KOPT-K1 (cell line): ENCODE data around the gene SORCS2.

Experiments used
- H3K27ac ChIP-seq: fragments of 200-600 bp; sonication (generic); 2 replicates; pipeline ENCODE4 v1.5.1; 2016; ENCODE audit warnings: antibody characterized with exemption, mild to moderate bottlenecking, low read depth, low read length; ENCODE audit not compliant: poor library complexity, severe bottlenecking
- H3K36me3 ChIP-seq: fragments of 200-600 bp; sonication (generic); 2 replicates; pipeline ENCODE4 v1.5.1; 2017; ENCODE audit warnings: antibody characterized with exemption, mild to moderate bottlenecking, low read length, moderate library complexity; ENCODE audit not compliant: insufficient read depth
- H3K9me3 ChIP-seq: fragments of 200-600 bp; sonication (generic); 2 replicates; pipeline ENCODE4 v1.5.1; 2017; ENCODE audit warnings: antibody characterized with exemption, low read length, mild to moderate bottlenecking; ENCODE audit not compliant: insufficient read depth, poor library complexity, severe bottlenecking

SORCS2 gene

DNA sequence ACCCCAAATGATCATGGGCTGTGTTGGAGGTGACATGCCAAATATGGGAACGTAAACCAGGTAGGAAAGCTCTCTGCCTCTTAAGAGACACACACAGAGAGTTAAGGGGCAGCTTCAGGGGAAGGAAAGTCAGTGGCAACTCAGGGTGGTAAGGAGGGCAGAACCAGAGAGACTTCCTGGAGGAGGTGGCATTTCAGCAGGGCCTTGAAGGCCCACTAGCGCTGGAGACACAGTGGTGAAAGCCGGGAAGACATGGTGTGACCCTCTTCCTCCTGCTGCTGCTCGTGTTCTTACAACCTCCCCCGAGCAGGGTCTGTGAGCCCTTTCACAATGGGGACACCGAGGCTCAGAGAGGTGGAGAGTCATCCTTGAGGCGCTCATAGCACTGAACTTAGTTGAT, 68.2 kb downstream of the SORCS2 start:
- Histone ChIP-seq H3K9me3 (peaks cover 7% of the 10 kb centered on the region), H3K36me3 (no peaks in the 10 kb centered on the region), H3K27ac (no peak overlapping the region)

DNA sequence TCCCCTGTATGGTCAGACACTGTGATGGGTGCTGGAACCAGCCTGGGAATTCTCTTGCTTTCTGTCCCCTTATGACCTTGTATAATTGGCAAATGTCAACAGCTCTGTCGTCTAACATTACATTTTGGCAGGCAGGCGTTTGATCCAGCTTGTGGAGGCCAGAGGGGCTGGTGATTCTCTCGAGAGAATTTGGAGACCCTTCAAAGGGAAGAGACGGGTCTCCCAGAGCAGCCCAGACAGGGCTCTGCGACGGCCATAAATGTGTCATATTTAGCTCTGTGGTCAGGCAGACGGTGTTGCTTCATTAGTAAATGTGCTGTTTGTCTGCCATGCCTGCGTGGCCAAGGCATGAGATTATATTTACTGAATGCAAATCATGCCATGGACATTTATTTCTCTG, 68.7 kb downstream of the SORCS2 start:
- H3K27ac ChIP-seq, result no peak overlapping the region
- H3K9me3 ChIP-seq, result peaks cover 7% of the 10 kb centered on the region
- no peaks in the 10 kb centered on the region for H3K36me3 ChIP-seq

DNA sequence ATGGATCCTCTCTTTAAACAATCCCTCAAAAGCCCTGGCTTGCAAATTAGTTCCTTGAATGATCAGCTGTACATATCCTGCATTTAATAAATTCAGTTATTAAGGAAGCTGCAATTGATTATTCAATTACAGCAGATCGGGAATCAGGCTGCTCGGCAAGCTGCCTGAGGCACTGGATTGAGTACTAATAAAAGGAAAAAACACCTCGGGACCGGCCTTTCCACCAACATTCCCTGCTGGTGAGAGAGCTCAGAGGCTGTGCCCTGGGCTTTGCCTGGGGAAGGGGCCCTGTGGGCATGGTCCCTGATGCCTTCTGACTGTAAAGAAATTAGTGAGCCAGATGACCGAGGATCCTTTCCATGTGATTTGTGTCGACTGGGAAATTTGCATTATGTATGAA, 69.2 kb downstream of the SORCS2 start:
- Histone ChIP-seq H3K9me3 (peaks cover 7% of the 10 kb centered on the region), H3K36me3 (no peaks in the 10 kb centered on the region), H3K27ac (no peak overlapping the region)

- Histone ChIP-seq H3K27ac (no peak overlapping the region), H3K9me3 (peaks cover 7% of the 10 kb centered on the region), H3K36me3 (no peaks in the 10 kb centered on the region)
Measured at GRCh38 chr4:7262134-7262533, 69.8 kb downstream of the SORCS2 start.

DNA sequence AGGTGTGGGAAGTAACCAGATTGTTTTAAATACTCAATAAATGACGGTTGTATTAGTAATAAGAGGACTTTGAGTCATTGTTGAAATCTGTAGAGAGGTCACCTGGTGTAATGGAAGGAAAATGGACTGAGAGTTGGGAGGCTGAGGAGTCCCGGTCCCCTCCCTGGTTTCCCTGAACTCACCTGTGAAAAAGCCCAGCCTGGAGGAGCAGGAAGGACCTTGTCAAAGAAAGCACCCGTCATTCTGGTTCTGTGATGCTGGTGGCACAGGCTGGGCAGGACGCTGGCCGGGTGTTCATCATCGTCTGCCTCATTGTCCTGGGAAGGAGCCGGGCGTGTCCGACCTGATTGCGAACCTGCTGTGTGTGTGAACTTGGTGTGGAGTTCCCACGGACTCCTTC, 70.8 kb downstream of the SORCS2 start:
- no peak overlapping the region for H3K27ac ChIP-seq
- no peaks in the 10 kb centered on the region for H3K36me3 ChIP-seq
- H3K9me3 ChIP-seq, result peaks cover 7% of the 10 kb centered on the region

GRCh38 chr4:7264694-7265093, 72.4 kb downstream of the SORCS2 start:
- Histone ChIP-seq H3K9me3 (peaks cover 1% of the 10 kb centered on the region), H3K27ac (no peak overlapping the region), H3K36me3 (no peaks in the 10 kb centered on the region)

DNA sequence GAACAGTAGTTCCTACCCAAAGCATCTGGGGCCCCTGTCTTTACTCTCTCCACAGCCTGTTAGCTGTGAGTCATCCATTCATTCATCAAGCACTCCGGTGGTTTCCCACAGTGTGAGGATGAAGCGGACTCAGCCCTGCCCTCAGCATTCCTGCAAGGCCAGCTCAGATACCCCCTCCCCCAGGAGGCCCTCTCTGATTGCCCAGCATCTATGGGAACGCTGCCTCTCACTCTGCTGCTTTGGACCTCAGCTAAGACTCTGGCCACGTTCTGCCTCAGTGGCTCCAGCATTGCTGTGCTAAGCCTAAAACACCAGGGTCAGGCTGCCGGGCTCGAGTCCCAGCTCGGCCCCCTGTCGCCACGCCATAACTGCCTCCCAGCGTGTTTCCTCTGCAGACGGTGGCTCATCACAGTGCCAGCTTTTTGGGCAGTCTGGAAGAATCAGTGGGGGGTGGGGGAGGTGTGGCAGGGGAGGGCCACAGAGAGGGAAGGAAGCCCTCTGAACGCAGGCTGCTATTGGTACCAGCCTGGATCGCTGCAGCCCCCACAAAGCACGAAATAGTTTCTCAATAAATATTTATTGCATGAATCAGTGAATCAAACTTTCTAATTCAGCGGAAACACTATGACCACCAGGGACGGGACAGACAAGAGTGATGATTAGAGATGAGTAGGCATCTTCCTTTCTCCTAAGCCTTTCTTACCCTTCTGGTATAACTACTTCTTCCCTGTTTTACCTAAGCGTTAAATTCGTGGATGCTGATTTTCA, 74.4 kb downstream of the SORCS2 start:
- Histone ChIP-seq H3K27ac (no peak overlapping the region), H3K9me3 (no peaks in the 10 kb centered on the region), H3K36me3 (no peaks in the 10 kb centered on the region)

DNA sequence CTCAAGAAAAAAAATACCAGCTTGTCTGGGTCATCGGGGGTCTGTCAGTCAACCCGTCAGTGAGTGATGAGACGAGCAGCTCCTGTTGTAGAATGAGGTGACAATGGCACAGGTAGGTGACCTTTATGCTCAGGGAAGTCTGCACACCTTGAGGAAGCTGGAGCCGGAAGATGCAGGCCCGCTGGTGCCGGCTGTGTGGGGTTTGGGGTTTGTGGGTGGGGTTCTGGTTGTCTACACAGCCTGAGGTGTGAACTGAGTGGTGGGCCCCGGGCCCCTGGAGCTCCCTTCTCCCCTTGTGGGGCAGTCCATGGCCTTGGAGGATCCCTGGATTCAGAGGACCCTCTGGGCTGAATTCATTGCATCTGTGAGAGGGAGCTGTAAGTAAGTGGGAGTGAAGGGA, 75.5 kb downstream of the SORCS2 start:
- H3K9me3 ChIP-seq, result no peaks in the 10 kb centered on the region
- no peak overlapping the region for H3K27ac ChIP-seq
- H3K36me3 ChIP-seq, result no peaks in the 10 kb centered on the region

DNA sequence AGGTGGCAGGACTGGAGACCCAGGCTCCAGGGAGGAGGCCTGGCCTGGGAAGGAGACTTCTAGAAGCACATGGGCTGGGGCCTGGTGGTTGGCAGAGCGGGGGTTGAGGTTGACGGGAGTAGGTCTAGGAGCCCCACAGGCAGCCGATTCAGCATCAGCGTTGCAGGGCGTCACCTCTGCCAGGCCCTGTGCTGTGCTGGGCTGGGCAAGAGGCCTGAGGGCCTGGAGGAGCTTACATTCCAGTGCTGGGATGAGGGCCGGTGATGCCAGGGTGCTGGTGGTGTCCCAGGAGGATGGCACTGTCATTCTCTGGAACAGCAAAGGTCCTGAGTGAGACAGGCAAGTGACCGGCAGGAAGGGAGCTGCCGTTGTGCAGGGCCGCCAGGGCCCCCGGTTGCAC, 76.6 kb downstream of the SORCS2 start:
- no peak overlapping the region for H3K27ac ChIP-seq
- no peaks in the 10 kb centered on the region for H3K36me3 ChIP-seq

DNA sequence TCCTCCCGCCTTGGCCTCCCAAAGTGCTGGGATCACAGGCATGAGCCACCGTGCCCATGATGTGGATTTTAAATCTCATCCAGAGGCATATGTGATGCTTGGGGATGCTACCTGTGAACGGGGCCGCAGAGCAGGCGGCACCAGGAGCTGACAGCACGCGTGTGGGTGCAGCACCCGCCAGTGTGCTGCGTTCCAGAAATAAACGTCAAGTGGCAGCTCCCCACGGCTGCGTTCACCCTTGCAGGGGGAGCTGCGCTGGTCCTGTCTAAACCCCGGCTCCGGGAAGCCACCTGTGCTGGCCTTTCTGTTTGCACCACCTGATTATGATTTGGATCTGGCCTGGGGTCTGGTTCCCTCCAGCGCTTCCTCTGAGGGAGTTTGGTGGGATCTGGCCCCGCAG, 77.8 kb downstream of the SORCS2 start:
- Histone ChIP-seq H3K36me3 (no peaks in the 10 kb centered on the region), H3K27ac (no peak overlapping the region), H3K9me3 (no peaks in the 10 kb centered on the region)

More for the DNA sequence above, 76.6 kb downstream of the SORCS2 start:
- no peaks in the 10 kb centered on the region for H3K9me3 ChIP-seq

DNA sequence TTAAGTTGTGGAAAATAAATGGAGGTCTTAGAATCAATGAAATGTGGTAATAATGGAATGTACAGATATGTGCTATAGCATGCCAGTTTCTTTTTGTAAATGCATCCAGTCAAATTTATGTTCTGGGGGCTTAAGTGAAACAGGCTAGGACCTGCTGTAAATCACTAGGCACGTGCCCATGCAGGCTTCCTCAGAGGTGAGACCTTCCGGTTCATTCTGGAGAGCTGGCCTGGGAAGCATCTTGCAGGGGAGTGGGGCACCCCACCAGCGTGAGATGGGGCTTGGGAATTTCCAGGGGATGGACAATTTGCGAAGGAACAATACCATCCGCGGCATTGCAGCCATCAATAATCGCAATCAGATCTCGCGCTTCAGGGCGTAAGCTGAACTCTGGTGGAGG, 80.1 kb downstream of the SORCS2 start:
- H3K36me3 ChIP-seq, result no peaks in the 10 kb centered on the region
- no peak overlapping the region for H3K27ac ChIP-seq
- H3K9me3 ChIP-seq, result no peaks in the 10 kb centered on the region

DNA sequence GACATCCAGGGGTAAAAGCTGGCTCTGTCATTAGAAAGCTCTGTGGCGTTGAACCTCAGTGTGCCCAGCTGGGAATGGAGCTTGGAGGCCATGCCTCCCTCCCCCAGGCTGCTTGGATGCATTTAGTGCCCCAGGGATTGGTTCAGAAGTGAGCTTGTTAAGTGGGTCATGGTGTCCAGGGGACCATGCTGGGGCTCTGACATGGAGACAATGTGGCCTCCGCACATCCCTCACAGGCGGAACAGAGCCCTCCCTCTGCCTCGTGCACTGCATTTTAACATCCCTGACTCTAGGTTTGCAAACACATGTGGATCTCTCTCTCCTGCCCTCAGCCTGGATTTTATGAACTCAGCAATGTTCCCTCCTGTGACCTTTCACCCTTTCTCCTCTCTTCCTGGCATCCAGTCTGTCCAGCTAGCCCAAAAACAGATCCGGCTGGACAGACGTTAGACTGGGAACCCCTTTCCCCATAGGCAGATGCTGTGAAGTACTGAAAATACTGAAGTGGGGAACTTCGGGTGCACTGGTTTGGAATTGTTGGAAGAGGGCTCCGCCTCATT, 81.5 kb downstream of the SORCS2 start:
- Histone ChIP-seq H3K36me3 (no peaks in the 10 kb centered on the region), H3K9me3 (no peaks in the 10 kb centered on the region), H3K27ac (no peak overlapping the region)

DNA sequence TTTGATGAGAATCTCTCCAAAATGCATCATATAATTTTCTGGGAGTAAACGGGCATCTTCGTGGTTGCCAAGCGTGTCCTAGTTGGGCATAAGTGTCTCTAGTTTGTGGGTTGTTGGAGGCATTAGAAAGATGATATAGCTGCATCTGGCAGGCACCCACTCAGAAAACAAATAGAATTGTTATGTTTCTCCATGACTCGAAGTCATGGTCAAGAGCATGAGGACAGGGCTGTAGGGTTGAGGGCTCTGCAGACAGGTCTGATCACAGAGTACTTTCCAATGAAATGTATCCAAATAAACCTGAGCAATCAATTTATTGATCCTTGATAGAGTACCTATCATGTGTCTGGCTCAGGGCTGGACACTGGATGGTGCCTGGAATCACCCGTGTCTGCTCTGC, 82.7 kb downstream of the SORCS2 start:
- Histone ChIP-seq H3K9me3 (no peaks in the 10 kb centered on the region), H3K36me3 (no peaks in the 10 kb centered on the region)

DNA sequence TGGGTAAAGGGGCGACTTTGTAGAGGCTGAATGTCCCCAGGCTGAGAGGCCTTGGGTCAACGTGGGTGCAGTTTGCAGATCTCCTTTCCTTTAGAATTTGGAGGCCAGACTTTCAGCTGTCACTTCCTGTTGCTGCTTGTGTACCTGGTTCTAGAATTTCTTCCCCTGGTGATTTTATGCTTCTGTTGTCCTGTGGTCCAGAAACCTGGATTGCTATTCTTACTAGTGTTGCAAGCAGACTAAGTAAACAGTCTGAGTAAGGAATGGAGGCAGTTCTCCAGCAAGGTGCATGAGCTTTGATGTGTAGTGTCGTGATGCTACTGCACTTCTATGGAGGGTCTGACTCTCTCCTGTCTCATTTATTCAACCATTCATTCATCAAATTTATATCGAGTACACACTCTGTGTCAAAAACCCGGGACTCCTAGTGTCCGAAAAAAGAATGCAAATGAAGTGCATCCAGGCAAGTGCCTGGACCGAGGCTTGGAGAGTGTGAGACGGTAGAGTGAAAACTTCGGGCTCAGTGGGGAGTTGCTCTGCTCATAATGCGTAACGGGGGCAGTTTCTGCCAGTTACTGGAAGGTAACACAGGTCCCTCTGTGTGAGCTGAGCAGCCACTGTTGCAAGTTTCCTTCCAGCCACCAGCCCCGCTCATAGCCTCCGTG, 83.3 kb downstream of the SORCS2 start:
- no peak overlapping the region for H3K27ac ChIP-seq
- H3K9me3 ChIP-seq, result no peaks in the 10 kb centered on the region
- H3K36me3 ChIP-seq, result no peaks in the 10 kb centered on the region

More for the DNA sequence above, 82.7 kb downstream of the SORCS2 start:
- H3K27ac ChIP-seq, result no peak overlapping the region

GRCh38 chr4:7276515-7276914, 84.2 kb downstream of the SORCS2 start:
- Histone ChIP-seq H3K36me3 (no peaks in the 10 kb centered on the region), H3K9me3 (no peaks in the 10 kb centered on the region), H3K27ac (no peak overlapping the region)
